ENCODE measurements around the gene FHIT. TPM values are rescaled to one million over a fixed set of nuclear protein-coding genes. Genes with fewer than 3 reads are reported as not detected.
"Not testable (repeated sequence)": the region's sequence is repeated elsewhere in the genome, so short reads cannot be mapped to it uniquely, and the experiment has no call there.

FHIT gene
- total and polyA plus RNA-seq, 8 donors: 1.8 to 10.6 (median 7.1) TPM

DNA sequence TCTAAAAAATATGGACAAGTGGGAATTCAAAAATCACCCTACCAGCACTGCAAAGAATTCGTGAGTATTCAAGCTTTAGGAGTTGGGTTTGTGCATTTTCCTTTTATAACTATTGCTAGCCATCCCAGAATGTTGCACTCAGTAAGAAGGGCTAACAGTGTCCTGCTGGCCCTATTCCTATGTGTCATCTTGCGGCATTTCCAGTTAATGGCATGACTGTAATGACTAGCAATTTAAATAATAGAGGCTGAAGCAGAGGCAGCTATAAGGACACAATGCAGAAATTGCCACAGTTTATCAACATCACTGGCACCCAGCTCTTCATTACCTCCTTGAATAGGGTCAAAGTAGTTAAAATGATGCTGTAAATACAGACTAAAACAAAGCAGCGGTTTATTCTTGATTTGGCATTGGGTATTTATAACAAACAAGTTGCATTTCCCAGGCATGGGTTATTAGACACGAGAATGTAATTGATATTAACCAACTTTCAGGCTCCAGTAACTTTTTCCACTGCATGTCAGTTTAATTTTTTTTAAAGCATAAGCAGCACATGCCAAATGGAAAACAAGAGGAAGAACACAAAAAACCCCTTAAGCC, 177.6 kb downstream of the FHIT start:
- no peak for DNase-seq
- no peak overlapping the region for H3K27ac ChIP-seq
- H3K4me1 ChIP-seq: no peaks in the 10 kb centered on the region
- H3K4me3 ChIP-seq: no peak overlapping the region
- no peaks in the 10 kb centered on the region for H3K9me3 ChIP-seq
- TF ChIP-seq POLR2AphosphoS5 (IDR thresholded peaks at IDR 0.05): no peak
- TF ChIP-seq, protein P1, sequence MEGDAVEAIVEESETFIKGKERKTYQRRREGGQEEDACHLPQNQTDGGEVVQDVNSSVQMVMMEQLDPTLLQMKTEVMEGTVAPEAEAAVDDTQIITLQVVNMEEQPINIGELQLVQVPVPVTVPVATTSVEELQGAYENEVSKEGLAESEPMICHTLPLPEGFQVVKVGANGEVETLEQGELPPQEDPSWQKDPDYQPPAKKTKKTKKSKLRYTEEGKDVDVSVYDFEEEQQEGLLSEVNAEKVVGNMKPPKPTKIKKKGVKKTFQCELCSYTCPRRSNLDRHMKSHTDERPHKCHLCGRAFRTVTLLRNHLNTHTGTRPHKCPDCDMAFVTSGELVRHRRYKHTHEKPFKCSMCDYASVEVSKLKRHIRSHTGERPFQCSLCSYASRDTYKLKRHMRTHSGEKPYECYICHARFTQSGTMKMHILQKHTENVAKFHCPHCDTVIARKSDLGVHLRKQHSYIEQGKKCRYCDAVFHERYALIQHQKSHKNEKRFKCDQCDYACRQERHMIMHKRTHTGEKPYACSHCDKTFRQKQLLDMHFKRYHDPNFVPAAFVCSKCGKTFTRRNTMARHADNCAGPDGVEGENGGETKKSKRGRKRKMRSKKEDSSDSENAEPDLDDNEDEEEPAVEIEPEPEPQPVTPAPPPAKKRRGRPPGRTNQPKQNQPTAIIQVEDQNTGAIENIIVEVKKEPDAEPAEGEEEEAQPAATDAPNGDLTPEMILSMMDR (IDR thresholded peaks at IDR 0.05): no peak
- TF ChIP-seq EP300 (IDR thresholded peaks at IDR 0.05): no peak
- intact Hi-C loops (cut with DNase I; ENCODE audit: low total_unique reads): no loop called here
- WGBS, 5 donors: 81 to 91% (median 88%) methylated on average over 4 of the region's 4 CpGs
- no peaks in the 10 kb centered on the region for H3K27me3 ChIP-seq
- no peaks in the 10 kb centered on the region for H3K36me3 ChIP-seq

GRCh38 chr3:61068084-61068483, 183.2 kb downstream of the FHIT start:
- intact Hi-C loops (cut with DNase I; ENCODE audit: low total_unique reads): no loop called here
- Histone ChIP-seq H3K27ac (no peak overlapping the region), H3K9me3 (no peaks in the 10 kb centered on the region), H3K36me3 (no peaks in the 10 kb centered on the region), H3K4me3 (no peak overlapping the region), H3K4me1 (no peaks in the 10 kb centered on the region), H3K27me3 (no peaks in the 10 kb centered on the region)
- no peak for TF ChIP-seq EP300 (IDR thresholded peaks at IDR 0.05)
- no peak for TF ChIP-seq POLR2A (IDR thresholded peaks at IDR 0.05)
- TF ChIP-seq, protein P1 (IDR thresholded peaks at IDR 0.05): no peak
- no peak for TF ChIP-seq POLR2AphosphoS5 (IDR thresholded peaks at IDR 0.05)
- 87 to 96% (median 92%) methylated on average over 4 of the region's 4 CpGs for WGBS, 5 donors
- no peak for DNase-seq

DNA sequence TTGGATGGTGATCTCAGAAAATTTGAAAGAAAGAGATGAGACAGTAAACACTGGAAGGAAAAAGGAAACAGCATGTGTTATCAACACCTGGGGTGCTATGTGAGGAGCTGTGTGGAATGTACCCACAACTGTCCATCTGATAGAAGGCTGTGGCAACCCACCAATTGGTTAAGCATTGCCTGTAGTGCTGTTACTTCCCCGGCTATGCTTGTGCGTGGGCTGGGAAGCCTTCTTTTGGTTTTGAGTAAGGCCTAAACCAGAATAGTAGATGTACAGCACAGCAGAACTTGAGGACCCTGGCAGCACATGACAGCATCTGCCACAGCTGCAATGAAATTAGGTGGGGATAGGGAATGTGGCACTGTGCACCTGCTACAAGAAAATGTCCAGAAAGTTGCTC, 184.5 kb downstream of the FHIT start:
- H3K36me3 ChIP-seq: no peaks in the 10 kb centered on the region
- DNase-seq: no peak
- intact Hi-C loops (cut with DNase I; ENCODE audit: low total_unique reads): no loop called here
- no peak overlapping the region for H3K4me3 ChIP-seq
- TF ChIP-seq POLR2AphosphoS5 (IDR thresholded peaks at IDR 0.05): no peak
- 91 to 100% (median 95%) methylated on average over 2 of the region's 2 CpGs for WGBS, 5 donors
- no peaks in the 10 kb centered on the region for H3K9me3 ChIP-seq
- H3K27ac ChIP-seq: no peak overlapping the region
- H3K4me1 ChIP-seq: no peaks in the 10 kb centered on the region
- no peaks in the 10 kb centered on the region for H3K27me3 ChIP-seq

DNA sequence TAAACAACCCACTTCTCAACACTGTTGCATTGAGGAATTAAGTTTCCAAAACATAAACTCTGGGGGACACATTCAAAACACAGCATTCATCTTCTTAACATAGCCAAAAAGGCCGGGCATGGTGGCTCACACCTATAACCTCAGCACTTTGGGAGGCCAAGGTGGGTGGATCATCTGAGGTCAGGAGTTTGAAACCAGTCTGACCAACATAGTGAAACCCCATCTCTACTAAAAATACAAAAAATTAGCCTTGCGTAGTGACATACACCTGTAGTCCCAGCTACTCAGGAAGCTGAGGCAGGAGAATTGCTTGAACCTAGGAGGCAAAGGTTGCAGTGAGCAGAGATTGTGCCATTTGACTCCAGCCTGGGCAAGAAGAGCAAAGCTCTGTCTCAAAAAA, 185.0 kb downstream of the FHIT start:
- H3K36me3 ChIP-seq; H3K27me3 ChIP-seq; intact Hi-C loops (cut with DNase I; ENCODE audit: low total_unique reads); H3K27ac ChIP-seq; H3K4me1 ChIP-seq; H3K9me3 ChIP-seq; H3K4me3 ChIP-seq; DNase-seq: not testable (repeated sequence)
- WGBS, 5 donors: 89 to 99% (median 94%) methylated on average over 2 of the region's 2 CpGs

- no peak for DNase-seq
- WGBS, 5 donors: 52 to 89% (median 73%) methylated on average over 3 of the region's 3 CpGs
- TF ChIP-seq POLR2AphosphoS5 (IDR thresholded peaks at IDR 0.05) (no peak), EP300 (IDR thresholded peaks at IDR 0.05) (no peak), POLR2A (IDR thresholded peaks at IDR 0.05) (no peak)
- TF ChIP-seq, protein P1 (IDR thresholded peaks at IDR 0.05): no peak
Measured at GRCh38 chr3:61065451-61066011, 185.7 kb downstream of the FHIT start.

More at GRCh38 chr3:61065451-61066011, 185.7 kb downstream of the FHIT start:
- Histone ChIP-seq H3K4me1 (no peaks in the 10 kb centered on the region), H3K27me3 (no peaks in the 10 kb centered on the region), H3K27ac (no peak overlapping the region), H3K9me3 (no peaks in the 10 kb centered on the region), H3K4me3 (no peak overlapping the region), H3K36me3 (no peaks in the 10 kb centered on the region)
- intact Hi-C loops (cut with DNase I; ENCODE audit: low total_unique reads): no loop called here
